Osteoblast (primary cell): ENCODE measurements around the gene ZDHHC14. TPM values are rescaled to one million over a fixed set of nuclear protein-coding genes. Genes with fewer than 3 reads are reported as not detected.

Source experiments
- DNase-seq: peaks from one replicate; pipeline ENCODE4 v3.0.0; 2011; ENCODE audit warnings: low spot score, mixed read lengths; ENCODE audit not compliant: insufficient read length; ENCODE audit errors: missing footprints
- H2AFZ ChIP-seq: 2 replicates; pipeline ENCODE4 v1.6.0; 2011; ENCODE audit warnings: mild to moderate bottlenecking, low read length
- H3K27ac ChIP-seq: 2 replicates; pipeline ENCODE4 v1.5.1; 2011; ENCODE audit warnings: mild to moderate bottlenecking, low read depth, low read length, moderate library complexity
- H3K27me3 ChIP-seq: 2 replicates; pipeline ENCODE4 v1.6.0; 2012; ENCODE audit warnings: mild to moderate bottlenecking, control low read depth, inconsistent platforms, low read length, moderate library complexity; ENCODE audit not compliant: insufficient read depth
- H3K36me3 ChIP-seq: 2 replicates; pipeline ENCODE4 v1.5.1; 2011; ENCODE audit warnings: mild to moderate bottlenecking, low read length, control low read depth, moderate library complexity; ENCODE audit not compliant: insufficient read depth
- H3K4me1 ChIP-seq: 2 replicates; pipeline ENCODE4 v1.5.1; 2011; ENCODE audit warnings: mild to moderate bottlenecking, low read length, control low read depth, moderate library complexity; ENCODE audit not compliant: insufficient read depth
- H3K4me2 ChIP-seq: 2 replicates; pipeline ENCODE4 v1.6.0; 2011; ENCODE audit warnings: mild to moderate bottlenecking, low read length; ENCODE audit not compliant: insufficient read depth
- H3K4me3 ChIP-seq: fragments of 200-600 bp; sonication (generic); 3 replicates; pipeline ENCODE4 v1.5.1; 2012; ENCODE audit warnings: mild to moderate bottlenecking, low read length, inconsistent platforms; ENCODE audit not compliant: insufficient read depth
- H3K79me2 ChIP-seq: 2 replicates; pipeline ENCODE4 v1.6.0; 2012; ENCODE audit warnings: mild to moderate bottlenecking, low read length, control low read depth, inconsistent platforms; ENCODE audit not compliant: insufficient read depth
- H3K9me3 ChIP-seq: 2 replicates; pipeline ENCODE4 v1.5.1; 2011; ENCODE audit warnings: low read depth, low read length, control low read depth
- H4K20me1 ChIP-seq: 2 replicates; pipeline ENCODE4 v1.6.0; 2012; ENCODE audit warnings: mild to moderate bottlenecking, low read length, control low read depth; ENCODE audit not compliant: insufficient read depth
- total RNA-seq: library from RNA; depleted of rRNA; stranded (reverse); fragments of >200 nt; gene quantifications from 2 replicates; pipeline ENCODE4 v1.2.3, GENCODE V29; 2012
- TF ChIP-seq, protein P1 (sequence below): IDR thresholded peaks from 2 replicates; pipeline ENCODE4 v1.5.1; 2011; ENCODE audit warnings: mild to moderate bottlenecking, low read depth, low read length, moderate library complexity; ENCODE audit errors: extremely low read depth

Gene ZDHHC14
- total RNA-seq, 1 donor = 1.4 TPM

DNA sequence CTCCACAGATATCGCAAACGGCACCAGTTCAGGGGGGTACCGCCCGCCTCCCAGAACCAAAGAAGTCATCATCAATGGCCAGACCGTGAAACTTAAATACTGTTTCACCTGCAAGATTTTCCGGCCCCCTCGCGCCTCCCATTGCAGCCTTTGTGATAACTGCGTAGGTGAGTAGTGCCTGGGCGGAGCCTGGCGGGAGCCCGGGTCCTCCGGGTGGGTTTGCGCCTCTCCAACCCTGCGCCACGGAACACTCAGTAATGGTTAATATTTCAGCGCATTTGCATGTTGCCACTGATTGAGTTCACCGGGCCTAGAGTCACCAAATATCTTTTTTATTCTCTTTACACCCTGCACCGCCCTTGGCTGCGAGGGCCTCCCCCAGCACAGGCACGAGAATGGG lies 212.0 kb downstream of the ZDHHC14 start:
- no peak overlapping the region for H2AFZ ChIP-seq
- no peak overlapping the region for H3K4me3 ChIP-seq
- H3K79me2 ChIP-seq = no peaks in the 10 kb centered on the region
- H4K20me1 ChIP-seq = no peaks in the 10 kb centered on the region
- no peak for DNase-seq
- no peaks in the 10 kb centered on the region for H3K36me3 ChIP-seq
- no peaks in the 10 kb centered on the region for H3K4me1 ChIP-seq
- no peak overlapping the region for H3K27ac ChIP-seq
- TF ChIP-seq, protein P1, sequence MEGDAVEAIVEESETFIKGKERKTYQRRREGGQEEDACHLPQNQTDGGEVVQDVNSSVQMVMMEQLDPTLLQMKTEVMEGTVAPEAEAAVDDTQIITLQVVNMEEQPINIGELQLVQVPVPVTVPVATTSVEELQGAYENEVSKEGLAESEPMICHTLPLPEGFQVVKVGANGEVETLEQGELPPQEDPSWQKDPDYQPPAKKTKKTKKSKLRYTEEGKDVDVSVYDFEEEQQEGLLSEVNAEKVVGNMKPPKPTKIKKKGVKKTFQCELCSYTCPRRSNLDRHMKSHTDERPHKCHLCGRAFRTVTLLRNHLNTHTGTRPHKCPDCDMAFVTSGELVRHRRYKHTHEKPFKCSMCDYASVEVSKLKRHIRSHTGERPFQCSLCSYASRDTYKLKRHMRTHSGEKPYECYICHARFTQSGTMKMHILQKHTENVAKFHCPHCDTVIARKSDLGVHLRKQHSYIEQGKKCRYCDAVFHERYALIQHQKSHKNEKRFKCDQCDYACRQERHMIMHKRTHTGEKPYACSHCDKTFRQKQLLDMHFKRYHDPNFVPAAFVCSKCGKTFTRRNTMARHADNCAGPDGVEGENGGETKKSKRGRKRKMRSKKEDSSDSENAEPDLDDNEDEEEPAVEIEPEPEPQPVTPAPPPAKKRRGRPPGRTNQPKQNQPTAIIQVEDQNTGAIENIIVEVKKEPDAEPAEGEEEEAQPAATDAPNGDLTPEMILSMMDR = no peak
- no peaks in the 10 kb centered on the region for H3K27me3 ChIP-seq
- no peaks in the 10 kb centered on the region for H3K9me3 ChIP-seq
- no peak overlapping the region for H3K4me2 ChIP-seq

DNA sequence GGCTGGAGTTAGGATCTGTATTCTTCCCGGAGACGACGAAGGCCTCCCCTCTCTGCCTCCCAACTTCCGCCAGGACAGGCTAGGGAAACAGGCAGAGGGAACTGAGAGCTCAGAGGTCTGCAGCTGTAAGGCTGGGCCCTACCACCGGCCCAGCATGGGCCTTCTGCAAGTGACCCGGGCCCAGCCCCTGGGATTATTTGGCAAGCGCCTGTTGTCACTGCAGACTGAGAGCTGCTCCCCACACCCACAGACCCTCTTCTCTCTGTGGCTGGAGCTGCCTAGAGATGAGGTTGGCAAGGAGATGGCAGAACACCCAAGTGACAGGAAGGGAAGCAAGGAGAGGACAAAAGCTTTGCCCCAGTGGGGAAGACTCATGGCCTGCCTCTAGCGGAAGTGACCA lies 212.6 kb downstream of the ZDHHC14 start:
- TF ChIP-seq, protein P1 = no peak

DNA sequence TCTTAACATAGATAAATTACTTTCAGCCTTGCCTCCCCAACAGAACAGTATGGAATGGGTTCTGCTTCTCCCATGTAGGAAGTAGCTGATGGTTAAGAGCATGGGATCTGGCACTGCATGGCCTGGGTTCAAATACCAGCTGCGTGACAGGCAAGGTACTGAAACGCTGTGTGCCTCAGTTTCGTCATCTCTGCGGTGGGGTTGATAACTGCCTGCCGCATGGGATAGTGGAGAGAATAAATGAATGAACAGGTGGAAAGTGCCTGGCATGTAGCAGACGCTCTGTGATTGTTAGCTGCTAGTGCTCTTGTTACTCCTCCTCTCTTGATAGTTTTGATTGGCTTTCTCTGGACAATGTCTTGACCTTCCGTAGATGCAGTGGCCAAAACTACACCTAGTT lies 213.3 kb downstream of the ZDHHC14 start:
- H3K27me3 ChIP-seq = no peaks in the 10 kb centered on the region
- no peaks in the 10 kb centered on the region for H3K9me3 ChIP-seq
- H3K79me2 ChIP-seq = no peaks in the 10 kb centered on the region
- H3K27ac ChIP-seq = no peak overlapping the region
- H3K4me1 ChIP-seq = no peaks in the 10 kb centered on the region
- H3K4me3 ChIP-seq = no peak overlapping the region
- H3K36me3 ChIP-seq = no peaks in the 10 kb centered on the region
- no peak overlapping the region for H2AFZ ChIP-seq
- H4K20me1 ChIP-seq = no peaks in the 10 kb centered on the region
- DNase-seq = no peak
- H3K4me2 ChIP-seq = no peak overlapping the region
- TF ChIP-seq, protein P1 = no peak

More for the DNA sequence above, 212.6 kb downstream of the ZDHHC14 start:
- Histone ChIP-seq H4K20me1 (no peaks in the 10 kb centered on the region), H3K27me3 (no peaks in the 10 kb centered on the region), H3K4me1 (no peaks in the 10 kb centered on the region), H3K4me3 (no peak overlapping the region), H3K4me2 (no peak overlapping the region), H3K9me3 (no peaks in the 10 kb centered on the region), H3K36me3 (no peaks in the 10 kb centered on the region), H3K79me2 (no peaks in the 10 kb centered on the region), H3K27ac (no peak overlapping the region), H2AFZ (no peak overlapping the region)
- DNase-seq = no peak

DNA sequence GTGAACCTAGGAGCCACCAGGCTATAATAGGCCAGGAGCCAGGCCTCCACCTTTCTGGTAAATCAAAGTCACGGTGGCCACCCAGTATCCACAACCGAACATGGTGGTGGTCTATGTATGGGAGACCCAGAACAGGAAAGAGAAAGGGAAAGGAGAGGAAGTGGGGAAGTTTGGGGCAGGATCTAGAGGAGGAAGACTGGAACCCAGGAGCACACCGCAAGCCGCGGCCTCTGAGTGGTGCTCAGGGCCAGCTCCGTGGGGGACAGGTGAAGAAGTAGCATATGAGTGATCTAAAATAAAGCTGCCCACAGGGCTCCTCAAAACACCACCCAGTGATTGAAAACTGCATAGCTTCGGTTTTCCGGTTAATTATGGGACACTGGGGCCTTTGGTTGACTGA lies 214.8 kb downstream of the ZDHHC14 start:
- H4K20me1 ChIP-seq = no peaks in the 10 kb centered on the region
- H3K4me2 ChIP-seq = no peak overlapping the region
- no peak for DNase-seq
- H3K4me1 ChIP-seq = no peaks in the 10 kb centered on the region
- no peak overlapping the region for H3K4me3 ChIP-seq
- no peaks in the 10 kb centered on the region for H3K36me3 ChIP-seq
- no peak overlapping the region for H2AFZ ChIP-seq
- no peaks in the 10 kb centered on the region for H3K9me3 ChIP-seq
- no peak overlapping the region for H3K27ac ChIP-seq
- no peaks in the 10 kb centered on the region for H3K79me2 ChIP-seq
- H3K27me3 ChIP-seq = no peaks in the 10 kb centered on the region
- TF ChIP-seq, protein P1 = no peak
